ENCODE data around the gene BCAR3. TPM values are rescaled to one million over a fixed set of nuclear protein-coding genes. Genes with fewer than 3 reads are reported as not detected.

The BCAR3 gene
- total RNA-seq, 3 donors from 2014 or later (not counting 1 experiment from before 2014, with no cell fraction given) = 0.52 to 6.5 (median 2.4) TPM

GRCh38 chr1:93607814-93608186, 73.8 kb downstream of the BCAR3 start:
- no peak overlapping the region for H3K4me3 Mint-ChIP-seq
- intact Hi-C loops (cut with micrococcal nuclease) = loop anchor here (10.0 kb wide), 1 partner anchor 303 kb away; no protein-coding TSS in a partner anchor
- H3K4me1 Mint-ChIP-seq = no peaks in the 10 kb centered on the region
- H3K36me3 Mint-ChIP-seq = no peaks in the 10 kb centered on the region
- no peaks in the 10 kb centered on the region for H3K36me3 ChIP-seq (ENCODE audit: control insufficient read depth, insufficient read depth, low read length)
- no peaks in the 10 kb centered on the region for H3K9me3 ChIP-seq (ENCODE audit: control insufficient read depth, insufficient read depth, low read length)
- no peak overlapping the region for H3K27ac Mint-ChIP-seq
- no peak overlapping the region for H3K27ac ChIP-seq (ENCODE audit: low read length)
- H3K27me3 Mint-ChIP-seq (ENCODE audit: low read depth in 2 of 2) = peaks cover 16 to 26% of the 10 kb centered on the region in 2 donors
- no peaks in the 10 kb centered on the region for H3K9me3 Mint-ChIP-seq
- no peak for DNase-seq
- 51% methylated on average over 4 of the region's 5 CpGs for WGBS (ENCODE audit: insufficient coverage)
- ATAC-seq = no peak
- TF ChIP-seq, protein P1, sequence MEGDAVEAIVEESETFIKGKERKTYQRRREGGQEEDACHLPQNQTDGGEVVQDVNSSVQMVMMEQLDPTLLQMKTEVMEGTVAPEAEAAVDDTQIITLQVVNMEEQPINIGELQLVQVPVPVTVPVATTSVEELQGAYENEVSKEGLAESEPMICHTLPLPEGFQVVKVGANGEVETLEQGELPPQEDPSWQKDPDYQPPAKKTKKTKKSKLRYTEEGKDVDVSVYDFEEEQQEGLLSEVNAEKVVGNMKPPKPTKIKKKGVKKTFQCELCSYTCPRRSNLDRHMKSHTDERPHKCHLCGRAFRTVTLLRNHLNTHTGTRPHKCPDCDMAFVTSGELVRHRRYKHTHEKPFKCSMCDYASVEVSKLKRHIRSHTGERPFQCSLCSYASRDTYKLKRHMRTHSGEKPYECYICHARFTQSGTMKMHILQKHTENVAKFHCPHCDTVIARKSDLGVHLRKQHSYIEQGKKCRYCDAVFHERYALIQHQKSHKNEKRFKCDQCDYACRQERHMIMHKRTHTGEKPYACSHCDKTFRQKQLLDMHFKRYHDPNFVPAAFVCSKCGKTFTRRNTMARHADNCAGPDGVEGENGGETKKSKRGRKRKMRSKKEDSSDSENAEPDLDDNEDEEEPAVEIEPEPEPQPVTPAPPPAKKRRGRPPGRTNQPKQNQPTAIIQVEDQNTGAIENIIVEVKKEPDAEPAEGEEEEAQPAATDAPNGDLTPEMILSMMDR (IDR thresholded peaks at IDR 0.05) = no peak
- H3K4me3 ChIP-seq (ENCODE audit: low read length) = no peak overlapping the region
- H3K4me1 ChIP-seq (ENCODE audit: control insufficient read depth, insufficient read depth, low read length) = no peaks in the 10 kb centered on the region
- no peaks in the 10 kb centered on the region for H3K27me3 ChIP-seq (ENCODE audit: control insufficient read depth, insufficient read depth, low read length)

DNA sequence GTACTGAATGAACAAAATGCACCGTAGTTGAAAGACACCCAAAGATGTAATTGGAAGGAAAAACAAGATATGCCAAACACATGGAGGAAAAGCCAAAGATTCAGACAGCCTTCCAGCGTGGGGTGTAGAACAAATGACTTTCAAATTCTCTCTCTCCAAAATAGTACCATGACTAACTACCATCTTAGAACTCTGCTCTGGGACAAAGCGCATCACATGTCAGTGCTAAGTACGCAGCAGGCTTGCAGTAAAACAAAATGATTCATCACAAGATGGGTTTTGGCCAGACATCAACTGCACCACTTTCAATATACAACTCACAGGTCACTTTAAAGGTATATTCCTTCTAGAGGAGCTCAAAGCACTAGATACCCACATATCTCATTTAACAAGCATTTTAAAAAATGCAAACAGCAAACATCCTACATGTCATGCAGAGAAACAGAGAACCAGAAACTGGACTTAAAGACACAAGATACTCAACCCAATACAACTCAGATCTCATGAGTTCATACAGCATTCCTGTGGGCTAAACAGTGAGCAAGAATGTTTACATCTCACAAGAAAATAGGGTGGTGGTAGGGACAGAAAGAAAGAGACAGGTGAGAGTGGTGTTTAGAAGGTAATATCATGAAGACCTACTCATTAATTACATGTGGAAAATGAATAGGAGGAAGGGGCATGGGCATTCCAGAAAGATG, 75.7 kb downstream of the BCAR3 start:
- WGBS (ENCODE audit: insufficient coverage) = 92% methylated on average over 4 of the region's 4 CpGs
- no peaks in the 10 kb centered on the region for H3K27me3 ChIP-seq (ENCODE audit: control insufficient read depth, insufficient read depth, low read length)
- H3K4me3 ChIP-seq (ENCODE audit: low read length) = no peak overlapping the region
- intact Hi-C loops (cut with micrococcal nuclease) = loop anchor here (10.0 kb wide), 1 partner anchor 301 kb away; no protein-coding TSS in a partner anchor
- H3K36me3 ChIP-seq (ENCODE audit: control insufficient read depth, insufficient read depth, low read length) = no peaks in the 10 kb centered on the region
- no peaks in the 10 kb centered on the region for H3K36me3 Mint-ChIP-seq
- H3K9me3 ChIP-seq (ENCODE audit: control insufficient read depth, insufficient read depth, low read length) = no peaks in the 10 kb centered on the region
- DNase-seq (no peak), ATAC-seq (no peak)
- H3K9me3 Mint-ChIP-seq = no peaks in the 10 kb centered on the region
- H3K27ac Mint-ChIP-seq = no peak overlapping the region
- H3K4me1 Mint-ChIP-seq = no peaks in the 10 kb centered on the region
- TF ChIP-seq, protein P1 (IDR thresholded peaks at IDR 0.05) = no peak
- H3K27me3 Mint-ChIP-seq (ENCODE audit: low read depth in 2 of 2) = peaks cover 12 to 16% of the 10 kb centered on the region in 2 donors
- no peaks in the 10 kb centered on the region for H3K4me1 ChIP-seq (ENCODE audit: control insufficient read depth, insufficient read depth, low read length)
- no peak overlapping the region for H3K4me3 Mint-ChIP-seq
- no peak overlapping the region for H3K27ac ChIP-seq (ENCODE audit: low read length)

- H3K4me1 Mint-ChIP-seq = no peaks in the 10 kb centered on the region
- DNase-seq = no peak
- H3K27me3 ChIP-seq (ENCODE audit: control insufficient read depth, insufficient read depth, low read length) = no peaks in the 10 kb centered on the region
- H3K27ac ChIP-seq (ENCODE audit: low read length) = no peak overlapping the region
- H3K9me3 Mint-ChIP-seq = no peaks in the 10 kb centered on the region
- peaks cover 12 to 16% of the 10 kb centered on the region in 2 donors for H3K27me3 Mint-ChIP-seq (ENCODE audit: low read depth in 2 of 2)
- H3K27ac Mint-ChIP-seq = no peak overlapping the region
- no peaks in the 10 kb centered on the region for H3K9me3 ChIP-seq (ENCODE audit: control insufficient read depth, insufficient read depth, low read length)
- H3K4me3 Mint-ChIP-seq = no peak overlapping the region
- WGBS (ENCODE audit: insufficient coverage) = 91% methylated on average over 10 of the region's 10 CpGs
- TF ChIP-seq, protein P1 (IDR thresholded peaks at IDR 0.05) = no peak
- H3K4me1 ChIP-seq (ENCODE audit: control insufficient read depth, insufficient read depth, low read length) = no peaks in the 10 kb centered on the region
- no peaks in the 10 kb centered on the region for H3K36me3 ChIP-seq (ENCODE audit: control insufficient read depth, insufficient read depth, low read length)
- ATAC-seq = no peak
- no peaks in the 10 kb centered on the region for H3K36me3 Mint-ChIP-seq
- H3K4me3 ChIP-seq (ENCODE audit: low read length) = no peak overlapping the region
- intact Hi-C loops (cut with micrococcal nuclease) = loop anchor here (10.0 kb wide), 1 partner anchor 300 kb away; no protein-coding TSS in a partner anchor
Observed at GRCh38 chr1:93605026-93605568, 76.5 kb downstream of the BCAR3 start.

Measured in natural killer cell (primary cell).